ENCODE results near the gene NMNAT3. TPM values are rescaled to one million over a fixed set of nuclear protein-coding genes. Genes with fewer than 3 reads are reported as not detected.

NMNAT3 gene
- total and polyA plus RNA-seq, 4 donors: 2.4 to 10.2 (median 3.4) TPM

DNA sequence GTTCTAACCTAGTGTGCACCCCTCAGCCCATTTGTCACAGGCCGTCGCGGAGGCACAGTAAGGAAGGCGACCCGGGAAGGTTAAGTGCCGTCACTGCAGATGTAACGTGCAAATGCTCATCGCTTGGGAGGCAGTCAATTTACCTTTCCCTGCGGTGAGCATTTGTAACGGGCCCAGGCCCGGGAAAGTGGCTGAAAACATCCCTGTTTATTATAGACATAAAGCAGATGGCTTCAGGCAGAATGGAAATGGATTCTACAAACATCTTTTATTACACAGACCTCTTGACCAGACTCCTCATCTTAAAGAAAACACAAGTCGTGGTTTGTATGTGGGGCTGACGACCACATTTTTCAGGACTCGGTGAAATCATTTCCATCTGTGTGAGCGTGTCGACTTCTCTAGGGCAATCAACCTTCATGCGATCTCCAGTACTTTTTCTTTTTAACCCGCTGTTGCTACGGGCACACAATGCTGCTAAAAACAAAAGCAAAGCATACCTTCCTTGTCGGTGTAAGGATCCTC, 43.6 kb downstream of the NMNAT3 start:
- WGBS, 2 donors: 90 to 91% methylated on average over 20 of the region's 20 CpGs
- Histone ChIP-seq H3K9me3 (ENCODE audit: control insufficient read depth in 4 of 4, insufficient read depth in 3 of 4, low read length in 3 of 4) (no peaks in the 10 kb centered on the region), H3K27me3 (ENCODE audit: control insufficient read depth in 3 of 3, insufficient read depth in 3 of 3, low read length in 2 of 3) (no peaks in the 10 kb centered on the region), H3K9ac (ENCODE audit: insufficient read depth in 1 of 2, low read length in 2 of 2) (no peak overlapping the region), H3K36me3 (ENCODE audit: control insufficient read depth in 4 of 4, insufficient read depth in 4 of 4, low read length in 4 of 4) (peaks cover 0 to 4% (median 2%) of the 10 kb centered on the region in 4 donors), H3K4me1 (ENCODE audit: control insufficient read depth in 5 of 5, insufficient read depth in 5 of 5, low read length in 5 of 5) (peaks cover 0 to 5% (median 1%) of the 10 kb centered on the region in 5 donors), H3K27ac (ENCODE audit: low read depth in 1 of 2, low read length in 1 of 2) (no peak overlapping the region), H3K4me3 (no peak overlapping the region)
- DNase-seq (no peak), ATAC-seq (ENCODE audit: insufficient read depth, low FRiP score) (no peak)
- no peak for TF ChIP-seq CTCF (IDR thresholded peaks at IDR 0.05; ENCODE audit: control extremely low read depth, extremely low read depth)

DNA sequence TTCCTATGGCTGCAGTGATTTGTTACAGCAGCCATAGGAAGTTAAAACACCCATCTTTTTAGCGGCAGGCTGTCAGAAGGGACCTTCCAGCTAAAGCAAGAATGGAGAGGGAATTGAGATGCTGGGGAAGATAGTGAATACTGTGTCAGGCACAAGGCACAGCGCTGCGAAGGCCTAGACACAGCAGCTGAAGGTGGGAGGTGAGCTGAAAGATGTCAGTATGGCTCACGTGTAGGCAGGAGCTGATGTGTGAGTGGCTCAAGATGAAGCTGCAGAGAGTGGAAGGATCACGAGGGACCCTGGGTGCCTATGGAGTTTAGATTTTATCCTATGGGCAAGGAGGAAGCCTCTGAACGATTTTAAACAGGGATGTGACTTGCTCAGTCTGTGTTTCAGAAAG, 44.3 kb downstream of the NMNAT3 start:
- WGBS, 2 donors: 91 to 94% methylated on average over 6 of the region's 6 CpGs
- Histone ChIP-seq H3K4me1 (ENCODE audit: control insufficient read depth in 5 of 5, insufficient read depth in 5 of 5, low read length in 5 of 5) (peaks cover 0 to 5% (median 0%) of the 10 kb centered on the region in 5 donors), H3K4me3 (no peak overlapping the region), H3K9ac (ENCODE audit: insufficient read depth in 1 of 2, low read length in 2 of 2) (no peak overlapping the region), H3K9me3 (ENCODE audit: control insufficient read depth in 4 of 4, insufficient read depth in 3 of 4, low read length in 3 of 4) (no peaks in the 10 kb centered on the region), H3K27ac (ENCODE audit: low read depth in 1 of 2, low read length in 1 of 2) (no peak overlapping the region), H3K36me3 (ENCODE audit: control insufficient read depth in 4 of 4, insufficient read depth in 4 of 4, low read length in 4 of 4) (peaks cover 0 to 4% (median 2%) of the 10 kb centered on the region in 4 donors), H3K27me3 (ENCODE audit: control insufficient read depth in 3 of 3, insufficient read depth in 3 of 3, low read length in 2 of 3) (no peaks in the 10 kb centered on the region)
- DNase-seq: no peak
- ATAC-seq (ENCODE audit: insufficient read depth, low FRiP score): no peak
- no peak for TF ChIP-seq CTCF (IDR thresholded peaks at IDR 0.05; ENCODE audit: control extremely low read depth, extremely low read depth)

GRCh38 chr3:139630542-139630941, 47.2 kb downstream of the NMNAT3 start:
- no peaks in the 10 kb centered on the region for H3K9me3 ChIP-seq (ENCODE audit: control insufficient read depth in 4 of 4, insufficient read depth in 3 of 4, low read length in 3 of 4)
- peaks cover 0 to 4% (median 2%) of the 10 kb centered on the region in 4 donors for H3K36me3 ChIP-seq (ENCODE audit: control insufficient read depth in 4 of 4, insufficient read depth in 4 of 4, low read length in 4 of 4)
- no peak overlapping the region for H3K27ac ChIP-seq (ENCODE audit: low read depth in 1 of 2, low read length in 1 of 2)
- 84 to 90% methylated on average over 4 of the region's 4 CpGs for WGBS, 2 donors
- no peak for TF ChIP-seq CTCF (IDR thresholded peaks at IDR 0.05; ENCODE audit: control extremely low read depth, extremely low read depth)
- H3K4me1 ChIP-seq (ENCODE audit: control insufficient read depth in 5 of 5, insufficient read depth in 5 of 5, low read length in 5 of 5): no peaks in the 10 kb centered on the region
- H3K27me3 ChIP-seq (ENCODE audit: control insufficient read depth in 3 of 3, insufficient read depth in 3 of 3, low read length in 2 of 3): no peaks in the 10 kb centered on the region
- DNase-seq (no peak), ATAC-seq (ENCODE audit: insufficient read depth, low FRiP score) (no peak)
- H3K9ac ChIP-seq (ENCODE audit: insufficient read depth in 1 of 2, low read length in 2 of 2): no peak overlapping the region
- no peak overlapping the region for H3K4me3 ChIP-seq

DNA sequence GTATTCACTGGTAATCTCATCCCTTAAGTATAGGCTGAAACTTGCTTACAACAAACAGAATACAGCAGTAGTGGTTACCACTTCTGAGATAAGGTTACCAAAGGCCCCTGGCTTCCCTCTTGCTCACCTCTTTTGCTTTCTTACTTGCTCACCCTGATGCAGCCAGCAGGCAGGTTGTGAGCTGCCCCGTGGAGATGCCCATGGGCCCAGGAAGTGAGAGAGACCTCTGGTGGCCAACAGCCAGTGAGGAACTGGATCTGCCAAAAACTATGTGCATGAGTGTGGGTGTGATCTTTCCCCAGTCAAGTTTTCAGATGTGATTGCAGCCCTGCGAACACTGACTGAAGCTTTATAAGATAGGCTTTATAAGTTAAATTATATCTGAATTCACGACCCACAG, 48.7 kb downstream of the NMNAT3 start:
- 74 to 76% methylated on average over 3 of the region's 3 CpGs for WGBS, 2 donors
- DNase-seq: no peak
- H3K4me1 ChIP-seq (ENCODE audit: control insufficient read depth in 5 of 5, insufficient read depth in 5 of 5, low read length in 5 of 5): no peaks in the 10 kb centered on the region
- no peak overlapping the region for H3K27ac ChIP-seq (ENCODE audit: low read depth in 1 of 2, low read length in 1 of 2)
- no peaks in the 10 kb centered on the region for H3K27me3 ChIP-seq (ENCODE audit: control insufficient read depth in 3 of 3, insufficient read depth in 3 of 3, low read length in 2 of 3)
- peaks cover 0 to 2% (median 0%) of the 10 kb centered on the region in 4 donors for H3K36me3 ChIP-seq (ENCODE audit: control insufficient read depth in 4 of 4, insufficient read depth in 4 of 4, low read length in 4 of 4)
- TF ChIP-seq CTCF (IDR thresholded peaks at IDR 0.05; ENCODE audit: control extremely low read depth, extremely low read depth): no peak
- ATAC-seq (ENCODE audit: insufficient read depth, low FRiP score): no peak
- no peaks in the 10 kb centered on the region for H3K9me3 ChIP-seq (ENCODE audit: control insufficient read depth in 4 of 4, insufficient read depth in 3 of 4, low read length in 3 of 4)
- no peak overlapping the region for H3K9ac ChIP-seq (ENCODE audit: insufficient read depth in 1 of 2, low read length in 2 of 2)
- H3K4me3 ChIP-seq: no peak overlapping the region
